GM12875 (cell line): ENCODE results near the gene TNIK.
"Not testable (repeated sequence)": the region's sequence is repeated elsewhere in the genome, so short reads cannot be mapped to it uniquely, and the experiment has no call there.

ENCODE experiments used
- H3K4me3 ChIP-seq: one replicate; pipeline ENCODE4 v1.5.1; 2011; ENCODE audit warnings: low read depth, low read length, control low read depth
- CTCF ChIP-seq: IDR thresholded peaks from 2 replicates; pipeline ENCODE4 v1.5.1; 2011; ENCODE audit warnings: low read depth, mild to moderate bottlenecking, control low read depth, inconsistent platforms, low read length, moderate library complexity, borderline replicate concordance; ENCODE audit not compliant: insufficient read depth

Gene TNIK

GRCh38 chr3:171429635-171430034 lies 30.6 kb downstream of the TNIK start:
- TF ChIP-seq CTCF, result no peak
- no peak overlapping the region for H3K4me3 ChIP-seq

GRCh38 chr3:171428892-171429291 lies 31.3 kb downstream of the TNIK start:
- no peak overlapping the region for H3K4me3 ChIP-seq
- no peak for TF ChIP-seq CTCF

- peak; percentile 28; the same call in 1 of the 2 replicates for TF ChIP-seq CTCF
- no peak overlapping the region for H3K4me3 ChIP-seq
These were observed 31.9 kb downstream of the TNIK start for GRCh38 chr3:171428321-171428787.

DNA sequence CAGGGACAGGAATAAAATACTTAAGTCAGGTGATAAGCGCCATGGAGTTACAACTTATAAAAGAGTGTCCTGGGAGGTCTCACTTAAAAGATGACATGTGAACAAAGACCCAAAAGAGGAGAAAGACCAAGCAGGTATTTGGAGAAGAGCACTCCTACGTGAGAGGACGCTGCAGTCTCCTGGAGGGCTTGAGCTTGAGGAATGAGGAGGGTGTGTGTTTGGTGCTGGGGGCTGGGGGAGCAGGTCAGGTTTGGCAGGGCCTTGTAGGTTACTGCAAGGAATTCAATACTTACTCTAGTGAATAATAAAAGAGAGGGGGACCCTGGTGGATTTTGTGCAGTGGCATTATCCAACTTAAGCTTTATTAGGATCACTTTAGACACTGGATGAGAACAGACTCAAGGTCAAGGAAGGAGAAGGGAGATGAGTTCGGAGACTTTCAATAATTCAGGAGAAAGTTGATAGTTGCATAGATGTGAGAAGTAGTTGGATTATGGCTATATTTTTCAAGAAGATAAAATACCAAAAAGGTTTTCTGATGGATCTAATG lies 32.4 kb downstream of the TNIK start:
- no peak overlapping the region for H3K4me3 ChIP-seq
- TF ChIP-seq CTCF, result no peak

DNA sequence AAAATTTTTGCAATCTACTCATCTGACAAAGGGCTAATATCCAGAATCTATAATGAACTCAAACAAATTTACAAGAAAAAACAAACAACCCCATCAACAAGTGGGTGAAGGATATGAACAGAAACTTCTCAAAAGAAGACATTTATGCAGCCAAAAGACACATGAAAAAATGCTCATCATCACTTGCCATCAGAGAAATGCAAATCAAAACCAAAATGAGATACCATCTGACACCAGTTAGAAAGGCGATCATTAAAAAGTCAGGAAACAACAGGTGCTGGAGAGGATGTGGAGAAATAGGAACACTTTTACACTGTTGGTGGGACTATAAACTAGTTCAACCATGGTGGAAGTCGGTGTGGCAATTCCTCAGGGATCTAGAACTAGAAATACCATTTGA lies 36.1 kb downstream of the TNIK start:
- not testable (repeated sequence) for H3K4me3 ChIP-seq

DNA sequence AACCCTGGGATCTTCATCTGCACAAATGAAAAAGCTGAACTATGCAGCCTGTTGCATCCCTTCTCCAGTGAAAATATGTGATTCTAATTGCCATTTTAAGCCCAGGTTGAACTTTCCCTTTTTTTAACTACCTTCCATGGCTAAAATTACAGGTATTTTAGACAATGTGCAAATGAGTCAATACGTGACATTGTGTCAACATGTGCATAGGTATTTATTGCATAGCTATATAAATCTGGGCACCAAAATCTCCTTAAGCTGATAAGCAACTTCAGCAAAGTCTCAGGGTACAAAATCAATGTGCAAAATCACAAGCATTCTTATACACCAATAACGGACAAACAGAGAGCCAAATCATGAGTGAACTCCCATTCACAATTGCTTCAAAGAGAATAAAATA lies 37.4 kb downstream of the TNIK start:
- not testable (repeated sequence) for H3K4me3 ChIP-seq

DNA sequence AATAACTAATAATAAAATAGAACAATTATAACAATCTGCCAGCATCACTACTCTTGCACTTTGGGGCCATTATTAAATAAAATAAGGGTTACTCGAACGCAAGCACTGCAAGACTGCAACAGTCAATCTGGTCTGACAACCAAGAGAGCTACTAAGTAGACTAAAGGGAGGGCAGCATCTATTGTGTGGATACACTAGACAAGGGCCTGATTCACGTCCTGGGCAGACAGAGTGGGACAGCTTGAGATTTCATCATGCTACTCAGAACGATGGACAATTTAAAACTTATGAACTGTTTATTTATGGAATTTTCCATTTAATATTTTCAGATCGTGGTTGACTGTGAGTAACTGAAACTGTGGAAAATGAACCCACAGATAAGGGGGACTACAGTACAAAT lies 39.5 kb downstream of the TNIK start:
- no peak for TF ChIP-seq CTCF
- H3K4me3 ChIP-seq, result no peak overlapping the region

GRCh38 chr3:171419457-171419856 lies 40.7 kb downstream of the TNIK start:
- TF ChIP-seq CTCF, result no peak
- no peak overlapping the region for H3K4me3 ChIP-seq

GRCh38 chr3:171417813-171418212 lies 42.4 kb downstream of the TNIK start:
- H3K4me3 ChIP-seq, result no peak overlapping the region
- no peak for TF ChIP-seq CTCF
